ENCODE measurements around the gene FNIP1. TPM values are rescaled to one million over a fixed set of nuclear protein-coding genes. Genes with fewer than 3 reads are reported as not detected.

The FNIP1 gene
- total and polyA plus RNA-seq, 2 experiments from 2014 or later: 8.2 to 27.9 TPM

DNA sequence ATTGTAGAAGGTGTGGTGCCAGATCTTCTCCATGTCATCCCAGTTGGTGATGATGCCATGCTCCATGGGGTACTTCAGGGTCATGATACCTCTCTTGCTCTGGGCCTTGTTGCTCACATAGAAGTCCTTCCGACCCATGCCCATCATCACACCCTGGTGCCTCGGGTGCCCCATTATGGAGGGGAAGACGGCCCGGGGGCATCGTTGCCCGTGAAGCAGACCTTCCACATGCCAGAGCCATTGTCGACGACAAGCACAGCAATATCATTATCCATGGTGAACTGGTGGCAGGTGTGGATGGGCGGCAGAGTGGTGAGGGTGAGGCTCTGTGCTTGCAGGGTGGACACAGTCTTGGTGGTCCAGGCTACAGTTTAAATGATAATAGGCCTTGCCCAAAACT lies 137.0 kb downstream of the FNIP1 start:
- Mint-ChIP-seq H3K36me3 (ENCODE audit: low read depth) (peaks cover 49% of the 10 kb centered on the region), H3K9me3 (peaks cover 26% of the 10 kb centered on the region), H3K27ac (no peak overlapping the region), H3K4me3 (no peak overlapping the region), H3K27me3 (ENCODE audit: insufficient read depth, low read depth, poor library complexity) (peaks cover 3% of the 10 kb centered on the region), H3K4me1 (no peaks in the 10 kb centered on the region)
- no peaks in the 10 kb centered on the region for H3K79me2 ChIP-seq (replicated peaks; ENCODE audit: insufficient read depth)
- H3K27me3 ChIP-seq (ENCODE audit: insufficient read depth): no peaks in the 10 kb centered on the region
- H3K4me2 ChIP-seq: no peak overlapping the region
- no peaks in the 10 kb centered on the region for H4K20me1 ChIP-seq (replicated peaks; ENCODE audit: insufficient read depth)
- no peaks in the 10 kb centered on the region for H3K4me1 ChIP-seq (ENCODE audit: insufficient read depth)
- no peak overlapping the region for H3K27ac ChIP-seq (ENCODE audit: low read depth)
- H3K36me3 ChIP-seq (ENCODE audit: insufficient read depth): peaks cover 10% of the 10 kb centered on the region; the same call in 1 of the 2 replicates
- TF ChIP-seq, protein P1, sequence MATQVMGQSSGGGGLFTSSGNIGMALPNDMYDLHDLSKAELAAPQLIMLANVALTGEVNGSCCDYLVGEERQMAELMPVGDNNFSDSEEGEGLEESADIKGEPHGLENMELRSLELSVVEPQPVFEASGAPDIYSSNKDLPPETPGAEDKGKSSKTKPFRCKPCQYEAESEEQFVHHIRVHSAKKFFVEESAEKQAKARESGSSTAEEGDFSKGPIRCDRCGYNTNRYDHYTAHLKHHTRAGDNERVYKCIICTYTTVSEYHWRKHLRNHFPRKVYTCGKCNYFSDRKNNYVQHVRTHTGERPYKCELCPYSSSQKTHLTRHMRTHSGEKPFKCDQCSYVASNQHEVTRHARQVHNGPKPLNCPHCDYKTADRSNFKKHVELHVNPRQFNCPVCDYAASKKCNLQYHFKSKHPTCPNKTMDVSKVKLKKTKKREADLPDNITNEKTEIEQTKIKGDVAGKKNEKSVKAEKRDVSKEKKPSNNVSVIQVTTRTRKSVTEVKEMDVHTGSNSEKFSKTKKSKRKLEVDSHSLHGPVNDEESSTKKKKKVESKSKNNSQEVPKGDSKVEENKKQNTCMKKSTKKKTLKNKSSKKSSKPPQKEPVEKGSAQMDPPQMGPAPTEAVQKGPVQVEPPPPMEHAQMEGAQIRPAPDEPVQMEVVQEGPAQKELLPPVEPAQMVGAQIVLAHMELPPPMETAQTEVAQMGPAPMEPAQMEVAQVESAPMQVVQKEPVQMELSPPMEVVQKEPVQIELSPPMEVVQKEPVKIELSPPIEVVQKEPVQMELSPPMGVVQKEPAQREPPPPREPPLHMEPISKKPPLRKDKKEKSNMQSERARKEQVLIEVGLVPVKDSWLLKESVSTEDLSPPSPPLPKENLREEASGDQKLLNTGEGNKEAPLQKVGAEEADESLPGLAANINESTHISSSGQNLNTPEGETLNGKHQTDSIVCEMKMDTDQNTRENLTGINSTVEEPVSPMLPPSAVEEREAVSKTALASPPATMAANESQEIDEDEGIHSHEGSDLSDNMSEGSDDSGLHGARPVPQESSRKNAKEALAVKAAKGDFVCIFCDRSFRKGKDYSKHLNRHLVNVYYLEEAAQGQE (IDR thresholded peaks at IDR 0.05; ENCODE audit: unreplicated experiment): no peak
- TF ChIP-seq, protein P2, sequence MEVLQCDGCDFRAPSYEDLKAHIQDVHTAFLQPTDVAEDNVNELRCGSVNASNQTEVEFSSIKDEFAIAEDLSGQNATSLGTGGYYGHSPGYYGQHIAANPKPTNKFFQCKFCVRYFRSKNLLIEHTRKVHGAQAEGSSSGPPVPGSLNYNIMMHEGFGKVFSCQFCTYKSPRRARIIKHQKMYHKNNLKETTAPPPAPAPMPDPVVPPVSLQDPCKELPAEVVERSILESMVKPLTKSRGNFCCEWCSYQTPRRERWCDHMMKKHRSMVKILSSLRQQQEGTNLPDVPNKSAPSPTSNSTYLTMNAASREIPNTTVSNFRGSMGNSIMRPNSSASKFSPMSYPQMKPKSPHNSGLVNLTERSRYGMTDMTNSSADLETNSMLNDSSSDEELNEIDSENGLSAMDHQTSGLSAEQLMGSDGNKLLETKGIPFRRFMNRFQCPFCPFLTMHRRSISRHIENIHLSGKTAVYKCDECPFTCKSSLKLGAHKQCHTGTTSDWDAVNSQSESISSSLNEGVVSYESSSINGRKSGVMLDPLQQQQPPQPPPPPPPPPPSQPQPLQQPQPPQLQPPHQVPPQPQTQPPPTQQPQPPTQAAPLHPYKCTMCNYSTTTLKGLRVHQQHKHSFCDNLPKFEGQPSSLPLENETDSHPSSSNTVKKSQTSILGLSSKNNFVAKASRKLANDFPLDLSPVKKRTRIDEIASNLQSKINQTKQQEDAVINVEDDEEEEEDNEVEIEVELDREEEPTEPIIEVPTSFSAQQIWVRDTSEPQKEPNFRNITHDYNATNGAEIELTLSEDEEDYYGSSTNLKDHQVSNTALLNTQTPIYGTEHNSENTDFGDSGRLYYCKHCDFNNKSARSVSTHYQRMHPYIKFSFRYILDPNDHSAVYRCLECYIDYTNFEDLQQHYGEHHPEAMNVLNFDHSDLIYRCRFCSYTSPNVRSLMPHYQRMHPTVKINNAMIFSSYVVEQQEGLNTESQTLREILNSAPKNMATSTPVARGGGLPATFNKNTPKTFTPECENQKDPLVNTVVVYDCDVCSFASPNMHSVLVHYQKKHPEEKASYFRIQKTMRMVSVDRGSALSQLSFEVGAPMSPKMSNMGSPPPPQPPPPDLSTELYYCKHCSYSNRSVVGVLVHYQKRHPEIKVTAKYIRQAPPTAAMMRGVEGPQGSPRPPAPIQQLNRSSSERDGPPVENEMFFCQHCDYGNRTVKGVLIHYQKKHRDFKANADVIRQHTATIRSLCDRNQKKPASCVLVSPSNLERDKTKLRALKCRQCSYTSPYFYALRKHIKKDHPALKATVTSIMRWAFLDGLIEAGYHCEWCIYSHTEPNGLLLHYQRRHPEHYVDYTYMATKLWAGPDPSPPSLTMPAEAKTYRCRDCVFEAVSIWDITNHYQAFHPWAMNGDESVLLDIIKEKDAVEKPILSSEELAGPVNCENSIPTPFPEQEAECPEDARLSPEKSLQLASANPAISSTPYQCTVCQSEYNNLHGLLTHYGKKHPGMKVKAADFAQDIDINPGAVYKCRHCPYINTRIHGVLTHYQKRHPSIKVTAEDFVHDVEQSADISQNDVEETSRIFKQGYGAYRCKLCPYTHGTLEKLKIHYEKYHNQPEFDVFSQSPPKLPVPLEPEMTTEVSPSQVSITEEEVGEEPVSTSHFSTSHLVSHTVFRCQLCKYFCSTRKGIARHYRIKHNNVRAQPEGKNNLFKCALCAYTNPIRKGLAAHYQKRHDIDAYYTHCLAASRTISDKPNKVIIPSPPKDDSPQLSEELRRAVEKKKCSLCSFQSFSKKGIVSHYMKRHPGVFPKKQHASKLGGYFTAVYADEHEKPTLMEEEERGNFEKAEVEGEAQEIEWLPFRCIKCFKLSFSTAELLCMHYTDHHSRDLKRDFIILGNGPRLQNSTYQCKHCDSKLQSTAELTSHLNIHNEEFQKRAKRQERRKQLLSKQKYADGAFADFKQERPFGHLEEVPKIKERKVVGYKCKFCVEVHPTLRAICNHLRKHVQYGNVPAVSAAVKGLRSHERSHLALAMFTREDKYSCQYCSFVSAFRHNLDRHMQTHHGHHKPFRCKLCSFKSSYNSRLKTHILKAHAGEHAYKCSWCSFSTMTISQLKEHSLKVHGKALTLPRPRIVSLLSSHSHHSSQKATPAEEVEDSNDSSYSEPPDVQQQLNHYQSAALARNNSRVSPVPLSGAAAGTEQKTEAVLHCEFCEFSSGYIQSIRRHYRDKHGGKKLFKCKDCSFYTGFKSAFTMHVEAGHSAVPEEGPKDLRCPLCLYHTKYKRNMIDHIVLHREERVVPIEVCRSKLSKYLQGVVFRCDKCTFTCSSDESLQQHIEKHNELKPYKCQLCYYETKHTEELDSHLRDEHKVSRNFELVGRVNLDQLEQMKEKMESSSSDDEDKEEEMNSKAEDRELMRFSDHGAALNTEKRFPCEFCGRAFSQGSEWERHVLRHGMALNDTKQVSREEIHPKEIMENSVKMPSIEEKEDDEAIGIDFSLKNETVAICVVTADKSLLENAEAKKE (CRISPR knock-in tag; IDR thresholded peaks at IDR 0.05): no peak
- TF ChIP-seq ZNF331 (CRISPR knock-in tag; IDR thresholded peaks at IDR 0.05; ENCODE audit: low read depth): no peak
- no peak for TF ChIP-seq EZH2phosphoT487 (IDR thresholded peaks at IDR 0.05; ENCODE audit: unreplicated experiment)
- TF ChIP-seq EZH2 (IDR thresholded peaks at IDR 0.05; ENCODE audit: low read depth, unreplicated experiment): no peak
- TF ChIP-seq JUNB (IDR thresholded peaks at IDR 0.05; ENCODE audit: unreplicated experiment): no peak
- TF ChIP-seq, protein P3, sequence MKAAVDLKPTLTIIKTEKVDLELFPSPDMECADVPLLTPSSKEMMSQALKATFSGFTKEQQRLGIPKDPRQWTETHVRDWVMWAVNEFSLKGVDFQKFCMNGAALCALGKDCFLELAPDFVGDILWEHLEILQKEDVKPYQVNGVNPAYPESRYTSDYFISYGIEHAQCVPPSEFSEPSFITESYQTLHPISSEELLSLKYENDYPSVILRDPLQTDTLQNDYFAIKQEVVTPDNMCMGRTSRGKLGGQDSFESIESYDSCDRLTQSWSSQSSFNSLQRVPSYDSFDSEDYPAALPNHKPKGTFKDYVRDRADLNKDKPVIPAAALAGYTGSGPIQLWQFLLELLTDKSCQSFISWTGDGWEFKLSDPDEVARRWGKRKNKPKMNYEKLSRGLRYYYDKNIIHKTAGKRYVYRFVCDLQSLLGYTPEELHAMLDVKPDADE (IDR thresholded peaks at IDR 0.05): no peak
- no peak for TF ChIP-seq CREB1 (CRISPR knock-in tag; IDR thresholded peaks at IDR 0.05; ENCODE audit: low read depth)
- TF ChIP-seq POLR2AphosphoS5 (IDR thresholded peaks at IDR 0.05; ENCODE audit: low read depth): no peak
- TF ChIP-seq, protein P4, sequence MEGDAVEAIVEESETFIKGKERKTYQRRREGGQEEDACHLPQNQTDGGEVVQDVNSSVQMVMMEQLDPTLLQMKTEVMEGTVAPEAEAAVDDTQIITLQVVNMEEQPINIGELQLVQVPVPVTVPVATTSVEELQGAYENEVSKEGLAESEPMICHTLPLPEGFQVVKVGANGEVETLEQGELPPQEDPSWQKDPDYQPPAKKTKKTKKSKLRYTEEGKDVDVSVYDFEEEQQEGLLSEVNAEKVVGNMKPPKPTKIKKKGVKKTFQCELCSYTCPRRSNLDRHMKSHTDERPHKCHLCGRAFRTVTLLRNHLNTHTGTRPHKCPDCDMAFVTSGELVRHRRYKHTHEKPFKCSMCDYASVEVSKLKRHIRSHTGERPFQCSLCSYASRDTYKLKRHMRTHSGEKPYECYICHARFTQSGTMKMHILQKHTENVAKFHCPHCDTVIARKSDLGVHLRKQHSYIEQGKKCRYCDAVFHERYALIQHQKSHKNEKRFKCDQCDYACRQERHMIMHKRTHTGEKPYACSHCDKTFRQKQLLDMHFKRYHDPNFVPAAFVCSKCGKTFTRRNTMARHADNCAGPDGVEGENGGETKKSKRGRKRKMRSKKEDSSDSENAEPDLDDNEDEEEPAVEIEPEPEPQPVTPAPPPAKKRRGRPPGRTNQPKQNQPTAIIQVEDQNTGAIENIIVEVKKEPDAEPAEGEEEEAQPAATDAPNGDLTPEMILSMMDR (conservative IDR thresholded peaks at IDR 0.05; ENCODE audit: low read depth in 2 of 2): no peak
- no peak for TF ChIP-seq NANOG (IDR thresholded peaks at IDR 0.05; ENCODE audit: borderline replicate concordance)
- TF ChIP-seq STAT1 (IDR thresholded peaks at IDR 0.05; ENCODE audit: unreplicated experiment): no peak
- TF ChIP-seq ZNF114 (CRISPR knock-in tag; IDR thresholded peaks at IDR 0.05): no peak
- ATAC-seq (no peak), DNase-seq (ENCODE audit: low spot score) (no peak)
- no peak overlapping the region for H2AFZ ChIP-seq
- H3K4me3 ChIP-seq: no peak overlapping the region
- H3F3A ChIP-seq (replicated peaks; ENCODE audit: low read depth): no peaks in the 10 kb centered on the region
- no peaks in the 10 kb centered on the region for H3K9me2 ChIP-seq (ENCODE audit: insufficient read depth)

Measured in GM23338 (cell line).